GM23248 (cell line): ENCODE data around the gene TEX53. TPM values are rescaled to one million over a fixed set of nuclear protein-coding genes. Genes with fewer than 3 reads are reported as not detected.
A peak's percentile ranks its signal among the peaks of the same experiment; 100 is the strongest.

ENCODE experiments used
- DNase-seq: peaks from one replicate; pipeline ENCODE4 v3.0.0-alpha.2; 2015
- H2AFZ ChIP-seq: fragments of 200-600 bp; sonication (generic); 2 replicates; pipeline ENCODE4 v1.6.1; 2016; ENCODE audit warnings: antibody characterized with exemption
- H3F3A ChIP-seq: fragments of 200-600 bp; sonication (generic); 2 replicates; pipeline ENCODE4 v1.6.1; 2016; ENCODE audit warnings: mild to moderate bottlenecking, antibody characterized with exemption, mixed run types; ENCODE audit not compliant: insufficient read depth
- H3K27ac ChIP-seq: fragments of 200-600 bp; sonication (generic); 2 replicates; pipeline ENCODE4 v1.5.1; 2016; ENCODE audit warnings: mild to moderate bottlenecking
- H3K27me3 ChIP-seq: fragments of 200-600 bp; sonication (generic); replicated peaks from 2 replicates; pipeline ENCODE4 v1.6.1; 2016; ENCODE audit warnings: mild to moderate bottlenecking; ENCODE audit not compliant: insufficient read depth
- H3K36me3 ChIP-seq: fragments of 200-600 bp; sonication (generic); 2 replicates; pipeline ENCODE4 v1.6.1; 2016; ENCODE audit warnings: low read depth, mild to moderate bottlenecking
- H3K4me1 ChIP-seq: fragments of 200-600 bp; sonication (generic); 2 replicates; pipeline ENCODE4 v1.6.1; 2016; ENCODE audit warnings: mild to moderate bottlenecking; ENCODE audit not compliant: insufficient read depth
- H3K4me2 ChIP-seq: fragments of 200-600 bp; sonication (generic); one replicate; pipeline ENCODE4 v1.6.1; 2016; ENCODE audit warnings: mild to moderate bottlenecking; ENCODE audit not compliant: unreplicated experiment
- H3K4me3 ChIP-seq: fragments of 200-600 bp; sonication (generic); 2 replicates; pipeline ENCODE4 v1.5.1; 2016; ENCODE audit warnings: mild to moderate bottlenecking
- H3K79me2 ChIP-seq: fragments of 200-600 bp; sonication (generic); 2 replicates; pipeline ENCODE4 v1.6.1; 2016; ENCODE audit warnings: mild to moderate bottlenecking; ENCODE audit not compliant: insufficient read depth
- H3K9ac ChIP-seq: fragments of 200-600 bp; sonication (generic); 2 replicates; pipeline ENCODE4 v1.6.1; 2016; ENCODE audit warnings: mild to moderate bottlenecking
- H3K9me2 ChIP-seq: fragments of 200-600 bp; sonication (generic); 2 replicates; pipeline ENCODE4 v1.6.1; 2016; ENCODE audit warnings: mixed run types, mild to moderate bottlenecking, moderate library complexity; ENCODE audit not compliant: insufficient read depth
- H3K9me3 ChIP-seq: fragments of 200-600 bp; sonication (generic); one replicate; pipeline ENCODE4 v1.6.1; 2017; ENCODE audit warnings: low read depth
- H4K20me1 ChIP-seq: fragments of 200-600 bp; sonication (generic); 2 replicates; pipeline ENCODE4 v1.6.0; 2016; ENCODE audit not compliant: insufficient read depth
- EZH2 ChIP-seq: fragments of 200-600 bp; sonication (generic); IDR thresholded peaks from 2 replicates; pipeline ENCODE4 v1.6.1; 2018; ENCODE audit warnings: antibody characterized with exemption, mild to moderate bottlenecking; ENCODE audit not compliant: insufficient read depth, poor library complexity, severe bottlenecking
- EZH2phosphoT487 ChIP-seq: fragments of 200-600 bp; sonication (generic); IDR thresholded peaks from 2 replicates; pipeline ENCODE4 v1.6.1; 2018; ENCODE audit warnings: antibody characterized with exemption, moderate library complexity, mild to moderate bottlenecking, low read depth; ENCODE audit not compliant: insufficient read depth
- WGBS, 2 experiments: methylation state at CpG; one replicate each; pipeline ENCODE4 v1.1.6; 2015 to 2017; ENCODE audit warnings: low lambda C conversion rate in 2 of 2, low coverage in 1 of 2; ENCODE audit errors: missing lambda C conversion rate in 2 of 2; 5-methylcytosine and 5-hydroxymethylcytosine counted together
- in situ Hi-C: fragments of 300-500 bp; cut with MboI; formaldehyde crosslinking; loops from 2 replicates; pipeline ENCODE4 v1.15.0; 2020
- polyA plus RNA-seq: library from polyadenylated mRNA; unstranded; fragments of >200 nt; fragmentation: Nextera tagmentation; extraction: Ambion mirVana; gene quantifications from 2 replicates; pipeline ENCODE4 v1.2.1, GENCODE V29; 2016
- total RNA-seq: library from RNA; depleted of rRNA; stranded (reverse); fragments of >200 nt; shearing (Covaris generic); gene quantifications from 2 replicates; pipeline ENCODE4 v1.2.3, GENCODE V29; 2014

TEX53 gene
- total and polyA plus RNA-seq, 2 experiments from 2014 or later = not detected

DNA sequence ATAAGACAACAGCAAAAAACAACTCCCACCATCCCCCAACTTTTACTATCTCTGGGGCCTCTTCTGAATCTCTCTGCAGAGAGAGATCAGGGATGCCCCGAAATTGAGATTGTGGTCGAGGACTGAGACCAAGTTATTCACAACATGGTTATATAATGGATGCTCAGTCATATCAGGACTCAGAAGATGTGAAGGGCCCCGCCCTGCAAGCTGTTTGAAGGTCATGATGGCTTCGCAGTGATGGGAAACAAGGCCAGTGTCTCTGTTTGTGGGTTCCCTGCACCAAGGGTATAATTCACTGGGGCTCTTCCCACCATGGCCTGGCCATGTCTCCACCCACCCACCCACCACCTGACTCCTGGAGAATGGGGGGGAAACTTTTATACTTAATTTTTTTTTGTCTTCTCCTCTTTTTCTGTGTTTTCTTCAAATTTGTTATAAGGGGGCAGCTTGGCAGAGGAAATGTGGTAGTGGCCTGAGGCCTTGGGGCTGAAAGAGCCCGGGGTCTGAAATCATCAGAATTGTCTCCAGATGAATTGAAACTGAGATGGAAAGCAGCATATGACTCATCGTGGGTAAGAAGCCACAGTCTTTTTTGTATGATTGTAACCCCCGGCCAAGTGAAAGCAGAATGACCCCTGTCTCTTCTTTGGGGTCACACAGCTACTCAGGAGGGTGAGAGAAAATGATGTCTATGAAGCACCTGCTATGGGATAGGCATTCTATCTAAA, 39.4 kb upstream of the TEX53 start:
- Histone ChIP-seq H4K20me1 (no peaks in the 10 kb centered on the region), H3K9ac (no peak overlapping the region), H3K9me2 (no peaks in the 10 kb centered on the region), H3K9me3 (no peaks in the 10 kb centered on the region), H3K4me3 (no peak overlapping the region), H3K36me3 (no peaks in the 10 kb centered on the region), H3K4me2 (no peak overlapping the region), H3K27ac (no peak overlapping the region), H3K4me1 (peaks cover 19% of the 10 kb centered on the region), H3K79me2 (no peaks in the 10 kb centered on the region), H2AFZ (no peak overlapping the region), H3K27me3 (no peaks in the 10 kb centered on the region), H3F3A (peaks cover 24% of the 10 kb centered on the region)
- 61 to 62% methylated on average over 7 of the region's 7 CpGs for WGBS, 2 experiments
- in situ Hi-C loops = no loop called here
- no peak for TF ChIP-seq EZH2phosphoT487
- peak; percentile 54 for DNase-seq

DNA sequence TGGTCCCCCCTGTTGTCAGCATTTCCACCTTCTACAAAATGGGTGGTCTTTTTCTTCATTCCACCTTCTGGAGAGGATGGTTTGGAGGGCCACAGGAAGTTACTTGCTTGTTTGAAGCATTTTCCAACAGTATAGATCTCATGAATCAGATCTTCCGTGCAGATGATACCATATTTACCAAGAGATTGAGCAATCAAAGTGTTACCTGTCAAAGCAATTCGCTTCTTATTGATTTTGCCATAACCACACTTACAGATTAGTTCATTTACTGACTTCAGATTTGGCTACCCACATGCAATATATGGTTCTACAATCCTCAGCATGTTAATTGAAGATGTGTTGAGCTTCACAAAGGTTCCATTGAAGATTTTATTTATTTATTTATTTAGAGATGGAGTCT, 38.3 kb upstream of the TEX53 start:
- H2AFZ ChIP-seq = no peak overlapping the region
- in situ Hi-C loops = no loop called here
- H3K9me2 ChIP-seq = no peaks in the 10 kb centered on the region
- no peaks in the 10 kb centered on the region for H3K79me2 ChIP-seq
- no peaks in the 10 kb centered on the region for H3K27me3 ChIP-seq
- no peak overlapping the region for H3K4me2 ChIP-seq
- H3K4me1 ChIP-seq = peaks cover 28% of the 10 kb centered on the region
- no peak overlapping the region for H3K9ac ChIP-seq
- TF ChIP-seq EZH2phosphoT487 = no peak
- no peak for TF ChIP-seq EZH2
- H3K4me3 ChIP-seq = no peak overlapping the region
- no peaks in the 10 kb centered on the region for H3K9me3 ChIP-seq
- no peaks in the 10 kb centered on the region for H3K36me3 ChIP-seq
- H3F3A ChIP-seq = peaks cover 34% of the 10 kb centered on the region
- H3K27ac ChIP-seq = no peak overlapping the region
- DNase-seq = no peak
- no peaks in the 10 kb centered on the region for H4K20me1 ChIP-seq
- WGBS, 2 experiments = 94 to 97% methylated on average over 2 of the region's 2 CpGs

DNA sequence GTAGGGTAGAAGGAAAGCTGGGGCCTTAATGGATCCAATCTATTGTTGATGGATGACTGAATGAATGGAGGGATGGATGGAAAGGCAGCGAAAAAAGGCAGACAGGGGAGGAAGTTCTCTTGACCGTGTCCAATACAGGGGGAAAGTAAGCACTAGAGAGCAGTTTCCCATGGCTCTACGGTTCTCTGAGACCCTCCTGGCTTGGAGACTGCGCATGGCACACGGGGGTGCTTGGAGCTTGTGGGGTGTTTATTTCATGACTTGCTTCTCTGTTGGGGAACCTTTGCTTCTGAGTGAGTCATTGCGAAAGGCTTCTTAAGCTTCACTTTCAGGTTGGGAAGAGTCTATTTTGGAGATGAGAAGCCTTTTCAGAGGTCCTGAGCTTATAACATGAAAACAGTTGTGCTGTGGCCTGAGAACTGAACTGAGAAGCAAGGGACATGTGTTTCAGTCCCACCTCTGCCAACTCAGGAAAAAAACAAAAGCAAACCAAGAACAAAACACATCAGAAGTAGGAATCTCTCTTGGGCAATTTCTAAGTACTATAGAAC, 37.2 kb upstream of the TEX53 start:
- Histone ChIP-seq H3K36me3 (no peaks in the 10 kb centered on the region), H3K4me2 (no peak overlapping the region), H3K9me2 (no peaks in the 10 kb centered on the region), H3K79me2 (no peaks in the 10 kb centered on the region), H3K4me3 (no peak overlapping the region), H3K4me1 (peaks cover 36% of the 10 kb centered on the region), H3K27ac (no peak overlapping the region), H4K20me1 (no peaks in the 10 kb centered on the region), H3F3A (peaks cover 39% of the 10 kb centered on the region), H2AFZ (no peak overlapping the region), H3K9me3 (no peaks in the 10 kb centered on the region), H3K27me3 (no peaks in the 10 kb centered on the region), H3K9ac (no peak overlapping the region)
- in situ Hi-C loops = no loop called here
- WGBS, 2 experiments = 98 to 100% methylated on average over 6 of the region's 6 CpGs
- peak; percentile 38 for DNase-seq
- TF ChIP-seq EZH2phosphoT487 (no peak), EZH2 (no peak)

DNA sequence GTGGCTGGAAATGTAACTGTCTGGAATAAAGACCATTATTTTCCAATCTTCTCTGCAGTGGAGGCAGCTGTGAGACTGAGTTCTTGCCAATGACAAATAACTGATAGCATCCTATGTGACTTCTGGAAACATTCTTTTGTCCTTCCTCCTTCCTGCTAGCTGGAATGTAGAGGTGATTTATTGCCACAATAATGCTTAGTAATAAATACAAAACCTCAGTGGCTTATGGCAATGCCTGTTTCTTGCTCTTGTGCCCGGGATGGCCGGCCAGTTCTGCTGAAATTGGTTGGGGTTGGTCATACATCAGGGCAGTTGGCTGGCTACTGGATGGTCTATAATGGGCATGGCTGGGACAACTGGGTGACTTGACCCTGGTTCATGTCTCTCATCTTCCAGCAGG, 36.5 kb upstream of the TEX53 start:
- Histone ChIP-seq H3K9me2 (no peaks in the 10 kb centered on the region), H3F3A (peaks cover 39% of the 10 kb centered on the region), H3K36me3 (no peaks in the 10 kb centered on the region), H3K9me3 (no peaks in the 10 kb centered on the region), H3K9ac (no peak overlapping the region), H2AFZ (no peak overlapping the region), H3K27me3 (no peaks in the 10 kb centered on the region), H3K27ac (no peak overlapping the region), H3K4me3 (no peak overlapping the region), H3K4me1 (peaks cover 36% of the 10 kb centered on the region), H4K20me1 (no peaks in the 10 kb centered on the region), H3K4me2 (peak overlapping the region; percentile 44), H3K79me2 (no peaks in the 10 kb centered on the region)
- TF ChIP-seq EZH2 = no peak
- no peak for TF ChIP-seq EZH2phosphoT487
- in situ Hi-C loops = no loop called here
- peak; percentile 62 for DNase-seq
- WGBS, 2 experiments = 8 to 15% methylated on average over 2 of the region's 2 CpGs
